ENCODE results near the gene ZNF329.

Gene ZNF329

DNA sequence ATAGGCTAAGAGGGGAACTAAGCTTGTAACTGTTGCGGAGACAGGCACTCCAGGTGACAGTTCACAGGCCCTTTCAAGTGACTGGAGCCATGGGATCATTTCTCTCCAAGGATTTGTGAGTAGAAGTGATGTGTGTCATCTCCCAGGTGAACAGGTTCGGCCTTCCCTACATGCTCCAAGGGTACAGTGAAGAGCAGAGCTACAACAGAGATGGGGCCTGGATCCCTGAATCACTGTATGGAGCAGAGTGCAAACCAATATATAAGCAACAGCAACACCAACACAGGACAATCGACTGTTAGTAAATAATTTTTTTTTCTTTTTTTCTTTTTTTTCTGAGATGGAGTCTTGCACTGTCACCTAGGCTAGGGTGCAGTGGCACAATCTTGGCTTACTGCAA is 67.6 kb downstream of the ZNF329 start:
- TF ChIP-seq SIN3A (IDR thresholded peaks at IDR 0.05; ENCODE audit: borderline replicate concordance, insufficient read depth, low read length), result no peak
- TF ChIP-seq FOXP2 (optimal IDR thresholded peaks at IDR 0.05; ENCODE audit: borderline replicate concordance, extremely low read depth, extremely low read length, insufficient read depth), result no peak
- no peak for TF ChIP-seq TAF1 (IDR thresholded peaks at IDR 0.05; ENCODE audit: borderline replicate concordance, insufficient read depth, low read length)
- TF ChIP-seq REST (IDR thresholded peaks at IDR 0.05; ENCODE audit: insufficient read depth in 1 of 2, low read depth in 2 of 2, low read length in 2 of 2), result no peak
- no peak for TF ChIP-seq POLR2AphosphoS5 (IDR thresholded peaks at IDR 0.05; ENCODE audit: low read depth, low read length)

DNA sequence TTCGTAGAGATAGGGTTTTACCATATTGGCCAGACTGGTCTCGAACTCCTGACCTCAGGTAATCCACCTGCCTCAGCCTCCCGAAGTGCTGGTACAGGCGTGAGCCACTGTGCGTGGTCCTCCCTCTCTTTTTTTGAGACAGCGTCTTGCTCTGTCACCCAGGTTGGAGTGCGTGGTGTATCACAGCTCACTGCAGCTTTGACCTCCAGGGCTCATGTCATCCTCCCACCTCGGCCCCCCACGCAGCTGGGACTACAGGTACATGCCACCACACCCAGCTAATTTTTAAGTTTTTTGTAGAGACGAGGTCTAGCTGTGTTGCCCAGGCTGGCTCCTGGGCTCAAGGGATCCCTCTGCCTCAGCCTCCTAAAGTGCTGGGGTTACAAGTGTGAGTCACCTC is 70.8 kb downstream of the ZNF329 start:
- TF ChIP-seq SIN3A (IDR thresholded peaks at IDR 0.05; ENCODE audit: borderline replicate concordance, insufficient read depth, low read length) (no peak), POLR2AphosphoS5 (IDR thresholded peaks at IDR 0.05; ENCODE audit: low read depth, low read length) (no peak), REST (IDR thresholded peaks at IDR 0.05; ENCODE audit: insufficient read depth in 1 of 2, low read depth in 2 of 2, low read length in 2 of 2) (no peak), TAF1 (IDR thresholded peaks at IDR 0.05; ENCODE audit: borderline replicate concordance, insufficient read depth, low read length) (no peak), FOXP2 (optimal IDR thresholded peaks at IDR 0.05; ENCODE audit: borderline replicate concordance, extremely low read depth, extremely low read length, insufficient read depth) (no peak)
